PFSK-1 (cell line): ENCODE results near the gene POLR3H.

ENCODE experiments used
- FOXP2 ChIP-seq: optimal IDR thresholded peaks from 2 replicates; pipeline ENCODE3; 2011; ENCODE audit warnings: borderline replicate concordance, control low read depth, inconsistent platforms; ENCODE audit not compliant: insufficient read depth; ENCODE audit errors: extremely low read length, extremely low read depth
- POLR2AphosphoS5 ChIP-seq: IDR thresholded peaks from 2 replicates; pipeline ENCODE4 v1.6.1; 2012; ENCODE audit warnings: low read depth, mild to moderate bottlenecking, control low read depth, low read length, moderate library complexity
- SIN3A ChIP-seq: IDR thresholded peaks from 2 replicates; pipeline ENCODE4 v1.6.1; 2012; ENCODE audit warnings: mild to moderate bottlenecking, low read length, moderate library complexity, borderline replicate concordance; ENCODE audit not compliant: insufficient read depth
- TAF1 ChIP-seq: IDR thresholded peaks from 2 replicates; pipeline ENCODE4 v1.6.1; 2012; ENCODE audit warnings: low read length, control low read depth, borderline replicate concordance; ENCODE audit not compliant: insufficient read depth
- TF ChIP-seq, protein P1 (sequence below), 2 experiments: IDR thresholded peaks; 2 replicates each; pipeline versions ENCODE4 v1.6.1 to v1.8.0; 2011 to 2012; ENCODE audit warnings: low read depth in 2 of 2, low read length in 2 of 2, control low read depth in 1 of 2, inconsistent platforms in 1 of 2, mild to moderate bottlenecking in 1 of 2, moderate library complexity in 1 of 2; ENCODE audit not compliant: insufficient read depth in 1 of 2

Gene POLR3H

DNA sequence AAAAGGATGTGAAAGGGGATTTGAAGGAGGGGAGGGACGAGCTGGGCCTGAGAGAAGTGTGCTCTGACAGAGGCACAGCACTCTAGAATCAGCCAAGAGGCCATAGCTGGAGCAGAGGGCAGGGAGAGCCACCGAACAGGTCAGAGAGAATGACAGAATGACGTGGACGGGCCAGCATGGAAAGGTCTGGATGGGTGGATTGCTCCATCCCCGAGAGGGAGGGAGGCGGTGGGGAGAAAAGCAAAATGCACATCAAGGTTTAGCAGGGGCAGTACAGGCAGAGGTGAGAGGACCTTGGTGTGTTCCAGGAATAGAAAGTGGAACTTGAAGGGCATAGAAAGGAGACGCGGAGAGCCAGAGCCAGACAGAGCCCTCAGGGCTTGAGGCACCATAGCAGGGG lies 38.4 kb upstream of the POLR3H start:
- TF ChIP-seq FOXP2: no peak

GRCh38 chr22:41579997-41580355 lies 35.7 kb upstream of the POLR3H start:
- TF ChIP-seq TAF1 (no peak), FOXP2 (no peak), SIN3A (no peak), POLR2AphosphoS5 (no peak)
- TF ChIP-seq, protein P1, sequence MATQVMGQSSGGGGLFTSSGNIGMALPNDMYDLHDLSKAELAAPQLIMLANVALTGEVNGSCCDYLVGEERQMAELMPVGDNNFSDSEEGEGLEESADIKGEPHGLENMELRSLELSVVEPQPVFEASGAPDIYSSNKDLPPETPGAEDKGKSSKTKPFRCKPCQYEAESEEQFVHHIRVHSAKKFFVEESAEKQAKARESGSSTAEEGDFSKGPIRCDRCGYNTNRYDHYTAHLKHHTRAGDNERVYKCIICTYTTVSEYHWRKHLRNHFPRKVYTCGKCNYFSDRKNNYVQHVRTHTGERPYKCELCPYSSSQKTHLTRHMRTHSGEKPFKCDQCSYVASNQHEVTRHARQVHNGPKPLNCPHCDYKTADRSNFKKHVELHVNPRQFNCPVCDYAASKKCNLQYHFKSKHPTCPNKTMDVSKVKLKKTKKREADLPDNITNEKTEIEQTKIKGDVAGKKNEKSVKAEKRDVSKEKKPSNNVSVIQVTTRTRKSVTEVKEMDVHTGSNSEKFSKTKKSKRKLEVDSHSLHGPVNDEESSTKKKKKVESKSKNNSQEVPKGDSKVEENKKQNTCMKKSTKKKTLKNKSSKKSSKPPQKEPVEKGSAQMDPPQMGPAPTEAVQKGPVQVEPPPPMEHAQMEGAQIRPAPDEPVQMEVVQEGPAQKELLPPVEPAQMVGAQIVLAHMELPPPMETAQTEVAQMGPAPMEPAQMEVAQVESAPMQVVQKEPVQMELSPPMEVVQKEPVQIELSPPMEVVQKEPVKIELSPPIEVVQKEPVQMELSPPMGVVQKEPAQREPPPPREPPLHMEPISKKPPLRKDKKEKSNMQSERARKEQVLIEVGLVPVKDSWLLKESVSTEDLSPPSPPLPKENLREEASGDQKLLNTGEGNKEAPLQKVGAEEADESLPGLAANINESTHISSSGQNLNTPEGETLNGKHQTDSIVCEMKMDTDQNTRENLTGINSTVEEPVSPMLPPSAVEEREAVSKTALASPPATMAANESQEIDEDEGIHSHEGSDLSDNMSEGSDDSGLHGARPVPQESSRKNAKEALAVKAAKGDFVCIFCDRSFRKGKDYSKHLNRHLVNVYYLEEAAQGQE (IDR thresholded peaks at IDR 0.05; ENCODE audit: insufficient read depth in 1 of 2, low read depth in 2 of 2, low read length in 2 of 2): no peak

- TF ChIP-seq POLR2AphosphoS5 (no peak), SIN3A (no peak), FOXP2 (no peak), TAF1 (no peak)
- TF ChIP-seq, protein P1 (IDR thresholded peaks at IDR 0.05; ENCODE audit: insufficient read depth in 1 of 2, low read depth in 2 of 2, low read length in 2 of 2): no peak
Measured at GRCh38 chr22:41579297-41579996, 35.2 kb upstream of the POLR3H start.

GRCh38 chr22:41578818-41579217 lies 34.5 kb upstream of the POLR3H start:
- TF ChIP-seq SIN3A (no peak), FOXP2 (no peak), TAF1 (no peak), POLR2AphosphoS5 (no peak)
- TF ChIP-seq, protein P1 (IDR thresholded peaks at IDR 0.05; ENCODE audit: insufficient read depth in 1 of 2, low read depth in 2 of 2, low read length in 2 of 2): no peak

- TF ChIP-seq TAF1 (no peak), POLR2AphosphoS5 (no peak), FOXP2 (no peak), SIN3A (no peak)
- TF ChIP-seq, protein P1 (IDR thresholded peaks at IDR 0.05; ENCODE audit: insufficient read depth in 1 of 2, low read depth in 2 of 2, low read length in 2 of 2): no peak
Measured at GRCh38 chr22:41578114-41578513, 33.8 kb upstream of the POLR3H start.
